Measurements from ENCODE around the gene F5.

DNA sequence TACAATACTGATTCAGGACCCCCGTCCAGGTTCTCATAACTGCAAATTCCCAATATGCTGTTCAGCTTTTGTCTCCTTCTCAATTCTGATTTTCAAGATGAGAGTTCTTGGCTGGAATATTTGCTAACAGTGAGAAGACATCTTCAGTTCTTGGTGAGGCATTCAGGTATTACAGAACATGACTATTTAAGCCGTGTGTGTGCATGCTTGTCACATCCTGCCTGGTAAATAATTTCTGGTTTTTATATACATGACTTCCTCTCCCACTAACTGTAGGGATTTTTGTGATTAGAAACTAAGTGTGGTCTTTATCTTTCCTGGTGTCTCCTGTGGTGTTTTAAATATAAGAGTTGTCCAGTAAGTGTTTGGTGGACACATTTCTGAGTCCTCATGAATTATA is 90.4 kb downstream of the F5 start:
- TF ChIP-seq, protein P1, sequence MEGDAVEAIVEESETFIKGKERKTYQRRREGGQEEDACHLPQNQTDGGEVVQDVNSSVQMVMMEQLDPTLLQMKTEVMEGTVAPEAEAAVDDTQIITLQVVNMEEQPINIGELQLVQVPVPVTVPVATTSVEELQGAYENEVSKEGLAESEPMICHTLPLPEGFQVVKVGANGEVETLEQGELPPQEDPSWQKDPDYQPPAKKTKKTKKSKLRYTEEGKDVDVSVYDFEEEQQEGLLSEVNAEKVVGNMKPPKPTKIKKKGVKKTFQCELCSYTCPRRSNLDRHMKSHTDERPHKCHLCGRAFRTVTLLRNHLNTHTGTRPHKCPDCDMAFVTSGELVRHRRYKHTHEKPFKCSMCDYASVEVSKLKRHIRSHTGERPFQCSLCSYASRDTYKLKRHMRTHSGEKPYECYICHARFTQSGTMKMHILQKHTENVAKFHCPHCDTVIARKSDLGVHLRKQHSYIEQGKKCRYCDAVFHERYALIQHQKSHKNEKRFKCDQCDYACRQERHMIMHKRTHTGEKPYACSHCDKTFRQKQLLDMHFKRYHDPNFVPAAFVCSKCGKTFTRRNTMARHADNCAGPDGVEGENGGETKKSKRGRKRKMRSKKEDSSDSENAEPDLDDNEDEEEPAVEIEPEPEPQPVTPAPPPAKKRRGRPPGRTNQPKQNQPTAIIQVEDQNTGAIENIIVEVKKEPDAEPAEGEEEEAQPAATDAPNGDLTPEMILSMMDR (IDR thresholded peaks at IDR 0.05), result no peak
- no peak for TF ChIP-seq POLR2A (IDR thresholded peaks at IDR 0.05)
